ENCODE data around the gene MYO1D. TPM values are rescaled to one million over a fixed set of nuclear protein-coding genes. Genes with fewer than 3 reads are reported as not detected.
A peak's percentile ranks its signal among the peaks of the same experiment; 100 is the strongest.

Gene MYO1D
- total RNA-seq, 1 donor, result 94.0 TPM

GRCh38 chr17:32471652-32472051, 405.3 kb downstream of the MYO1D start:
- H3K4me3 ChIP-seq (ENCODE audit: low read depth, low read length), result no peak overlapping the region
- DNase-seq (ENCODE audit: low read depth), result no peak
- TF ChIP-seq CTCF (IDR thresholded peaks at IDR 0.05; ENCODE audit: insufficient read depth, low read length), result no peak

GRCh38 chr17:32470405-32471167, 406.3 kb downstream of the MYO1D start:
- no peak for DNase-seq (ENCODE audit: low read depth)
- TF ChIP-seq CTCF (IDR thresholded peaks at IDR 0.05; ENCODE audit: insufficient read depth, low read length), result no peak
- H3K4me3 ChIP-seq (ENCODE audit: low read depth, low read length), result no peak overlapping the region

GRCh38 chr17:32467949-32468348, 409.0 kb downstream of the MYO1D start:
- no peak overlapping the region for H3K4me3 ChIP-seq (ENCODE audit: low read depth, low read length)
- no peak for DNase-seq (ENCODE audit: low read depth)
- no peak for TF ChIP-seq CTCF (IDR thresholded peaks at IDR 0.05; ENCODE audit: insufficient read depth, low read length)

GRCh38 chr17:32464374-32464773, 412.6 kb downstream of the MYO1D start:
- no peak for TF ChIP-seq CTCF (IDR thresholded peaks at IDR 0.05; ENCODE audit: insufficient read depth, low read length)
- no peak for DNase-seq (ENCODE audit: low read depth)
- no peak overlapping the region for H3K4me3 ChIP-seq (ENCODE audit: low read depth, low read length)

GRCh38 chr17:32463304-32463703, 413.6 kb downstream of the MYO1D start:
- H3K4me3 ChIP-seq (ENCODE audit: low read depth, low read length), result no peak overlapping the region
- DNase-seq (ENCODE audit: low read depth), result no peak
- TF ChIP-seq CTCF (IDR thresholded peaks at IDR 0.05; ENCODE audit: insufficient read depth, low read length), result no peak

GRCh38 chr17:32461853-32462617, 414.9 kb downstream of the MYO1D start:
- peak; percentile 63 for DNase-seq (ENCODE audit: low read depth)

More at GRCh38 chr17:32461853-32462617, 414.9 kb downstream of the MYO1D start:
- no peak overlapping the region for H3K4me3 ChIP-seq (ENCODE audit: low read depth, low read length)
- TF ChIP-seq CTCF (IDR thresholded peaks at IDR 0.05; ENCODE audit: insufficient read depth, low read length), result peak; percentile 64
